WTC11 (cell line): Measurements from ENCODE around the gene CCDC74B. TPM values are rescaled to one million over a fixed set of nuclear protein-coding genes. Genes with fewer than 3 reads are reported as not detected.
"Not testable (repeated sequence)": the region's sequence is repeated elsewhere in the genome, so short reads cannot be mapped to it uniquely, and the experiment has no call there.

ENCODE experiments used
- ATAC-seq: fragments of 200-7000 bp; cut with Tn5 transposase; 2 replicates; pipeline ENCODE4 v1.10.0; 2021; ENCODE audit warnings: mild to moderate bottlenecking, moderate library complexity
- CTCF ChIA-PET: fragments of 300-600 bp; sonication (Branson Sonifier 250); formaldehyde crosslinking; loops from one replicate; lab custom pipeline; 2021; ENCODE audit warnings: antibody characterized with exemption; lab: Charles Lee
- POLR2A ChIA-PET: fragments of 350-600 bp; sonication (Branson Sonifier 250); formaldehyde crosslinking; loops from one replicate; lab custom pipeline; 2021; ENCODE audit warnings: antibody characterized with exemption; lab: Charles Lee
- DNase-seq: peaks from one replicate; pipeline ENCODE4 v3.0.0; 2021; ENCODE audit warnings: low spot score
- H3K27ac Mint-ChIP-seq: 2 replicates; pipeline ENCODE4 v1.8.0; 2021; ENCODE audit warnings: mixed read lengths
- H3K27me3 Mint-ChIP-seq: 2 replicates; pipeline ENCODE4 v1.8.0; 2021; ENCODE audit warnings: low read depth, mild to moderate bottlenecking, moderate library complexity, mixed read lengths
- H3K36me3 Mint-ChIP-seq: 2 replicates; pipeline ENCODE4 v1.8.0; 2021; ENCODE audit warnings: mixed read lengths
- H3K4me1 Mint-ChIP-seq: 2 replicates; pipeline ENCODE4 v1.8.0; 2022; ENCODE audit warnings: mixed read lengths
- H3K4me3 Mint-ChIP-seq: 2 replicates; pipeline ENCODE4 v1.8.0; 2021; ENCODE audit warnings: mild to moderate bottlenecking, moderate library complexity, mixed read lengths
- H3K9me3 Mint-ChIP-seq: 2 replicates; pipeline ENCODE4 v1.8.0; 2021; ENCODE audit warnings: mixed read lengths
- total RNA-seq: library from RNA; stranded (reverse); gene quantifications from 3 replicates; pipeline ENCODE4 v1.2.3, GENCODE V29; 2021

CCDC74B gene
- total RNA-seq, 1 experiment from 2014 or later: 5.4 TPM

DNA sequence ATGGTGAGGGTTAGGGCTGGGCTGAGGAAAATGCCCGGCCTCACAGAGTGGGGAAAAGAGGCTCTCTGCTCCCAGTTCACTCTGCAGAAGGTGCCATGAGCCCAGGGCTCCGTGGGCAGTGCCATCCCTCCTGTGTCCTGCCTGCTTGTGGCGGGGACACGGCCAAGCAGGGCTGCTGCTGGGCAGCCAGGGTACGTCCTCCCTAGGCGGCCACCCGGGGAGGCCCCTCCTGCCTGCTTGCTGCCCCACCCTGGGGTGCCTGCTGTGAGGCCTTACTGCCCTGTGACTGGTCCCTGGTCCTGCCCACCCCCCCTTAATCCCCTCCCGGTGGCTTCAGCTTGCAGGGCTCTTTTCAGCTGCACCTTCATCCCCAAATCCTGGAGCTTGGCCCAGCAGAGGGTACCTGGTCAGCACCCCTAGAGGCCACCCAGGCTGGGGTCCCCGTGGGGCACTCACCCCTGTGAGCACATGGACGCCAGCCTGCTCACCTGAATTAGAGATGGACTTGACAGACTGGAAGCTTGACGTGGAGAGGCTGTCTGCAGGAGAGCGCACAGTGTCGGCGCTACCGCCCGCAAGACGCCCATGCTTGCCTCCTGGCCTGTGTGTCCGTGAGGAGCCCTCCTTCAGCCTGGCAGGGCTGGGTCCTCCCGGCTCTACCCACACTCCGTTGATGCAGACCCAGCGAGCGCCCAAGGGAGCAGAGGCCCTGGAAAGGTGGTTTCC is 3.1 kb downstream of the CCDC74B start:
- H3K27me3 Mint-ChIP-seq, DNase-seq, CTCF ChIA-PET, ATAC-seq, H3K4me1 Mint-ChIP-seq, H3K4me3 Mint-ChIP-seq, H3K27ac Mint-ChIP-seq, H3K36me3 Mint-ChIP-seq, H3K9me3 Mint-ChIP-seq, POLR2A ChIA-PET: not testable (repeated sequence)

DNA sequence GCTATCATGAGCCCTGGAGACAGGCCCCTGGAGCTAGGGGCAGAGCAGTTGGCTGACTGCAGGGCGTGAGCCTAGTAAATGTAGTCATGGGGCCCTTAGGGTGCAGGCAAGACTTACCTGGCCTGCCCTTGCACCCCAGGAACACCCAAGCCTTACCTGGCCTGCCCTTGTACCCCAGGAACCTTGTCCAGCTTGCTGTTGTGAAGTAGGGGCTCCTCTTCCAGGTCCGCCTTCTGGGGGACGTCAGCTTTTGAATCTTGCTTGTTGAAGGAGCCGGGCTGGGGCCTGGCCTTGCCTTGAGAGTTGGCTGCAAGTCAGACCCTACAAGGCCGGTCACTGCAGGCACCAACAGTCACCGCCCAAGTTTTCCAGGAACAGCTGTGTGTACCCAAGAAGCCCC is 3.9 kb downstream of the CCDC74B start:
- CTCF ChIA-PET, DNase-seq, POLR2A ChIA-PET, H3K4me3 Mint-ChIP-seq, H3K9me3 Mint-ChIP-seq, H3K27ac Mint-ChIP-seq, H3K36me3 Mint-ChIP-seq, ATAC-seq, H3K4me1 Mint-ChIP-seq, H3K27me3 Mint-ChIP-seq: not testable (repeated sequence)

GRCh38 chr2:130140516-130140915 is 4.4 kb downstream of the CCDC74B start:
- H3K4me3 Mint-ChIP-seq, POLR2A ChIA-PET, DNase-seq: not testable (repeated sequence)

DNA sequence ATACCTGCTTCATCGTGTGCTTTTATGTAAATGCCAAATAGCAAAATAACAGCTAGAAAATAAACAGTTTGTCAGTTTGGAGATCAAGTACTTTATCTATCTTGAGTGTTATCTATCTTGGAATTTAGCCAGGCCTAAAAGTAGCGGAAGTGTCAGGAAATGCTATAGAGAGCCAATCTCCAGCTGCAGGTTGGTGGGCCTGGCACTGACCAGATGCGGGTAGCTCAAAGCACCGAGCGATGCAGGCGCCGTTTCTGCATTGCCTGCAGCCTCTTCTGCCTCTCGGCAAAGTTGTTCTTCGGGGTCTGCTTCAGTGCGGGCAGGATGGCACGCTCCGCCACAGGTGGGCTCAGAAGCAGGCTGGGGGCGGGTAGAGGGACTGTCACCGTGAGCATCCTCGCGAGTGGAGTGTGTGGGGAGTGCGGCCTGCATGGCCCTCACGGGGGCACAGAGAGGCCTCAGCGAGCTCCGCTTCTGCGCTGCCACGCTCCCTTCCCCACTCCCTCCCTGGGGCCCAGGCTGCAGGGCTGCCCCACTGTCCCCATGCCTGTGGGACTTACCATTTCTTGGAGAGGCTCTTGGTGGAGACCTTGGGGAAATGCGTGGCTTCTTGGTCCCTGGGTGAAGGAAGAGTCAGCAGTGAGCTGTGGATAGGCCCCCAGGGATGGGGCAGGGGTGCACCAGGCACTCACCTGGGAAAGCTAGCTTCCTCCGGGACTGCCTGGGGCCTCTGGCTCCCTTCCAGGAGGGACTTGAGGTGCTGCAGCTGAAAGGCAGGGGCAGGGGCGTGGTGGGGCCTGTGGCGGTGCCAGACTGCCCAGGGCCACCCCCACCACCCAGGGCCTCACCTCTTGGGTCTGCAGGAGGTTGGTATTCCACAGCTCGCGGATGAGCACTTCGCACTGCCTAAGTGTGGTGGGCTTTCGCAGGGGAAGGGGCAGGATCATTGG is 5.3 kb downstream of the CCDC74B start:
- POLR2A ChIA-PET, H3K9me3 Mint-ChIP-seq, H3K4me1 Mint-ChIP-seq, H3K27me3 Mint-ChIP-seq, DNase-seq, H3K4me3 Mint-ChIP-seq, H3K36me3 Mint-ChIP-seq, CTCF ChIA-PET, ATAC-seq, H3K27ac Mint-ChIP-seq: not testable (repeated sequence)

More at GRCh38 chr2:130140516-130140915, 4.4 kb downstream of the CCDC74B start:
- H3K36me3 Mint-ChIP-seq, H3K27ac Mint-ChIP-seq, ATAC-seq, H3K9me3 Mint-ChIP-seq, H3K27me3 Mint-ChIP-seq, H3K4me1 Mint-ChIP-seq, CTCF ChIA-PET: not testable (repeated sequence)

DNA sequence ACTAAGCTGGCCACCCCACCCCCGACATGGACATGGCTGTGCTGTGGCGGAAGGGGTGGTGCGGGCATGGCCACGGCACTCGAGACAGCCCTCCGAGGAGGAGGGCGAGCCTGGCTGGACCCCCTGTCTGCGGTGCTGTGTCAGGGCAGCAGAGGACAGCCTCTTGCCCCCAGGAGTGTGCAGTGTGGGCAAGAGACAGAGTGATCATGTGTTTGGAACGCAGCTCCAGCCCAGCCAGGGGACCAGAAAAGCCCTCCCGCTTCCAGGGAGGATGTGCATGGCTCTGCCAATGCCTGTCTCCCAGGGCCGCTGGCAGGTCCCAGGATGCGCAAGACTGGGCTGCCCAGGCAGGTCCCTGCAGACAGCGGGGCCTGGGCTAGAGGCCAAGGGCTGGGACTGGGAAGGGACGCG is 6.1 kb downstream of the CCDC74B start:
- H3K4me1 Mint-ChIP-seq, DNase-seq, H3K4me3 Mint-ChIP-seq, ATAC-seq, H3K36me3 Mint-ChIP-seq, CTCF ChIA-PET, H3K9me3 Mint-ChIP-seq, H3K27ac Mint-ChIP-seq, POLR2A ChIA-PET, H3K27me3 Mint-ChIP-seq: not testable (repeated sequence)

GRCh38 chr2:130138326-130138725 is 6.6 kb downstream of the CCDC74B start:
- CTCF ChIA-PET, ATAC-seq, H3K27ac Mint-ChIP-seq, POLR2A ChIA-PET, H3K4me1 Mint-ChIP-seq, H3K4me3 Mint-ChIP-seq, H3K9me3 Mint-ChIP-seq, H3K27me3 Mint-ChIP-seq, H3K36me3 Mint-ChIP-seq, DNase-seq: not testable (repeated sequence)

GRCh38 chr2:130137118-130137517 is 7.8 kb downstream of the CCDC74B start:
- DNase-seq, H3K9me3 Mint-ChIP-seq, POLR2A ChIA-PET, CTCF ChIA-PET, ATAC-seq, H3K27me3 Mint-ChIP-seq, H3K4me3 Mint-ChIP-seq, H3K36me3 Mint-ChIP-seq, H3K27ac Mint-ChIP-seq: not testable (repeated sequence)
- H3K4me1 Mint-ChIP-seq: peaks cover 11% of the 10 kb centered on the region

GRCh38 chr2:130136546-130136945 is 8.4 kb downstream of the CCDC74B start:
- H3K4me3 Mint-ChIP-seq, ATAC-seq, H3K27me3 Mint-ChIP-seq, POLR2A ChIA-PET, CTCF ChIA-PET, H3K27ac Mint-ChIP-seq, DNase-seq, H3K36me3 Mint-ChIP-seq, H3K9me3 Mint-ChIP-seq: not testable (repeated sequence)
- peaks cover 16% of the 10 kb centered on the region for H3K4me1 Mint-ChIP-seq
